Measurements from ENCODE around the gene MTFMT. TPM values are rescaled to one million over a fixed set of nuclear protein-coding genes. Genes with fewer than 3 reads are reported as not detected.

MTFMT gene
- total and polyA plus RNA-seq, 2 experiments from 2014 or later = 16.8 to 18.2 TPM

DNA sequence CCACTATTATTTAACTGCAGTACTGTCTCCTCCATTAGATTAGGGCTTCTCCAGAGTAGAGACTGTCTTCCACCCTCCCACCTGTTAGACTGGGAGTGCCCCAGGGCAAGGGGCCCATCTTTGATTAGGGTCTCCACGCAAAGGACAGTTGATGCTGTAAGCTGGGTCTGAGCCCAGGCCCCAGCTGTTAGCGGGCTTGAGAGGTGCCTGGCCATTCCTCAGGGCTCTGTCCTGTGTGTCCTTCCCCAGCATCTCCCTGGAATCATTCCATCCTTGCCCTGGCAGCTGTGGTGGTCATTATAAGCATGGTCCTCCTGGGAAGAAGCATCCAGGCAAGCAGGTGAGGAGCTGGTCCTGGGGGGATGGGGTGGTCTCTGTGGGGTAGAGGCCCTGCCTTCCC lies 21.8 kb upstream of the MTFMT start:
- H3K36me3 ChIP-seq (replicated peaks; ENCODE audit: insufficient read depth, low read depth) = no peaks in the 10 kb centered on the region
- 82% methylated on average over 2 of the region's 2 CpGs for WGBS (ENCODE audit: low lambda C conversion rate, missing lambda C conversion rate)
- H3K79me2 ChIP-seq = peaks cover 13% of the 10 kb centered on the region
- no peaks in the 10 kb centered on the region for H4K20me1 ChIP-seq (ENCODE audit: insufficient read depth, poor library complexity, severe bottlenecking)
- no peak for DNase-seq (ENCODE audit: low spot score)
- no peak overlapping the region for H3K27ac ChIP-seq
- H2AFZ ChIP-seq = no peak overlapping the region
- TF ChIP-seq, protein P1, sequence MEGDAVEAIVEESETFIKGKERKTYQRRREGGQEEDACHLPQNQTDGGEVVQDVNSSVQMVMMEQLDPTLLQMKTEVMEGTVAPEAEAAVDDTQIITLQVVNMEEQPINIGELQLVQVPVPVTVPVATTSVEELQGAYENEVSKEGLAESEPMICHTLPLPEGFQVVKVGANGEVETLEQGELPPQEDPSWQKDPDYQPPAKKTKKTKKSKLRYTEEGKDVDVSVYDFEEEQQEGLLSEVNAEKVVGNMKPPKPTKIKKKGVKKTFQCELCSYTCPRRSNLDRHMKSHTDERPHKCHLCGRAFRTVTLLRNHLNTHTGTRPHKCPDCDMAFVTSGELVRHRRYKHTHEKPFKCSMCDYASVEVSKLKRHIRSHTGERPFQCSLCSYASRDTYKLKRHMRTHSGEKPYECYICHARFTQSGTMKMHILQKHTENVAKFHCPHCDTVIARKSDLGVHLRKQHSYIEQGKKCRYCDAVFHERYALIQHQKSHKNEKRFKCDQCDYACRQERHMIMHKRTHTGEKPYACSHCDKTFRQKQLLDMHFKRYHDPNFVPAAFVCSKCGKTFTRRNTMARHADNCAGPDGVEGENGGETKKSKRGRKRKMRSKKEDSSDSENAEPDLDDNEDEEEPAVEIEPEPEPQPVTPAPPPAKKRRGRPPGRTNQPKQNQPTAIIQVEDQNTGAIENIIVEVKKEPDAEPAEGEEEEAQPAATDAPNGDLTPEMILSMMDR (IDR thresholded peaks at IDR 0.05; ENCODE audit: poor library complexity) = no peak
- TF ChIP-seq EZH2phosphoT487 (IDR thresholded peaks at IDR 0.05; ENCODE audit: low read depth, severe bottlenecking, unreplicated experiment) (no peak), EZH2 (IDR thresholded peaks at IDR 0.05; ENCODE audit: borderline replicate concordance) (no peak)
- no peaks in the 10 kb centered on the region for H3K9me3 ChIP-seq (ENCODE audit: low read depth)
- no peaks in the 10 kb centered on the region for H3K9me2 ChIP-seq (replicated peaks; ENCODE audit: insufficient read depth)
- no peak overlapping the region for H3K4me2 ChIP-seq
- H3K4me3 ChIP-seq = no peak overlapping the region
- H3K27me3 ChIP-seq = no peaks in the 10 kb centered on the region
- peaks cover 10% of the 10 kb centered on the region for H3K4me1 ChIP-seq (ENCODE audit: insufficient read depth)

DNA sequence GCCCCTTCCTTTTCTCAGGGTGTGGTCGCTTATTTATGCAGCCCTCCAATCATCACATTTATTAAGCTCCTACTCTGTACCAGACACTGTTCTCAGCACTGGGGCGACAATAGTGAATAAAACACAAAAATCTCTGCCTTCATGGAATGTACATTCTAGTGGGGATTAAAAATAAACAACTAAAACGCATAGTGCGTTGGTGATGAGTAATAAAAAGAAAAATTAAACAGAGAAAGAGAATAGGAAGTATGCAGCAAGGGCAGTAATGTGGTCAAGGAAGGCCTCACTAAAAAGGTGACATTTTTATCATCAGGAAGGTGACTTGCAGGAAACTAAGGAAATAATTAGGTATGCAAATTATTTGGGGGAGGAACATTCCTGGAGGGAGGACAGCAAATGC lies 20.8 kb upstream of the MTFMT start:
- 82% methylated on average over 4 of the region's 4 CpGs for WGBS (ENCODE audit: low lambda C conversion rate, missing lambda C conversion rate)
- Histone ChIP-seq H3K9me3 (ENCODE audit: low read depth) (no peaks in the 10 kb centered on the region), H3K27me3 (no peaks in the 10 kb centered on the region), H3K36me3 (replicated peaks; ENCODE audit: insufficient read depth, low read depth) (no peaks in the 10 kb centered on the region), H3K4me2 (no peak overlapping the region), H3K27ac (no peak overlapping the region), H3K4me1 (ENCODE audit: insufficient read depth) (peaks cover 10% of the 10 kb centered on the region), H3K79me2 (peaks cover 13% of the 10 kb centered on the region), H3K4me3 (no peak overlapping the region), H2AFZ (no peak overlapping the region), H3K9me2 (replicated peaks; ENCODE audit: insufficient read depth) (no peaks in the 10 kb centered on the region), H4K20me1 (ENCODE audit: insufficient read depth, poor library complexity, severe bottlenecking) (no peaks in the 10 kb centered on the region)
- TF ChIP-seq EZH2 (IDR thresholded peaks at IDR 0.05; ENCODE audit: borderline replicate concordance) (no peak), EZH2phosphoT487 (IDR thresholded peaks at IDR 0.05; ENCODE audit: low read depth, severe bottlenecking, unreplicated experiment) (no peak)
- TF ChIP-seq, protein P1 (IDR thresholded peaks at IDR 0.05; ENCODE audit: poor library complexity) = no peak
- DNase-seq (ENCODE audit: low spot score) = no peak

DNA sequence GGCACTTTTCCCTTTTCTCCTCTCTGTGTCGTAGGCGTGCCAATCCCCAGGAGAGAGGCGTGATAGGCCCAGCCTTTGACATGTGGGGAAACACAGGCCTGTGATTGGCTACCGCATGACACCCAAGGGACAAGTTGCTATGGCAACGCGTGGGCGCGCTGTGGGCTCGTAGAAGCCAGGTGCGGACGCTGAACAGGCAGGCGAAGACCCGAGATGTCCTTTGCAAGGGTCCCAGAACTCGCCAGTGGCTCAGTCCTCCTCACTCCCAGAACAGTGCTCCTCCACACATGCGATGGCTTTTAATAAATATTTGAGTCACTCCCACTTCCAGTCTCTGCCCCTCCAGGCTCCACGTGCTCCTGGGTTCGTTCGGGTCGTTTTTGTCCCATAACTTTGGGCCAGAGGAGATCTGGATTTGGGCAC lies 20.0 kb upstream of the MTFMT start:
- Histone ChIP-seq H3K9me3 (ENCODE audit: low read depth) (no peaks in the 10 kb centered on the region), H4K20me1 (ENCODE audit: insufficient read depth, poor library complexity, severe bottlenecking) (no peaks in the 10 kb centered on the region), H2AFZ (no peak overlapping the region), H3K36me3 (replicated peaks; ENCODE audit: insufficient read depth, low read depth) (no peaks in the 10 kb centered on the region), H3K9me2 (replicated peaks; ENCODE audit: insufficient read depth) (no peaks in the 10 kb centered on the region), H3K4me2 (peak overlapping the region; percentile 70), H3K27me3 (no peaks in the 10 kb centered on the region), H3K4me3 (no peak overlapping the region), H3K4me1 (ENCODE audit: insufficient read depth) (peaks cover 6% of the 10 kb centered on the region), H3K27ac (no peak overlapping the region), H3K79me2 (peaks cover 13% of the 10 kb centered on the region)
- TF ChIP-seq, protein P1 (IDR thresholded peaks at IDR 0.05; ENCODE audit: poor library complexity) = no peak
- no peak for TF ChIP-seq EZH2phosphoT487 (IDR thresholded peaks at IDR 0.05; ENCODE audit: low read depth, severe bottlenecking, unreplicated experiment)
- TF ChIP-seq EZH2 (IDR thresholded peaks at IDR 0.05; ENCODE audit: borderline replicate concordance) = no peak
- peak; percentile 92 for DNase-seq (ENCODE audit: low spot score)
- 14% methylated on average over 19 of the region's 19 CpGs for WGBS (ENCODE audit: low lambda C conversion rate, missing lambda C conversion rate)

DNA sequence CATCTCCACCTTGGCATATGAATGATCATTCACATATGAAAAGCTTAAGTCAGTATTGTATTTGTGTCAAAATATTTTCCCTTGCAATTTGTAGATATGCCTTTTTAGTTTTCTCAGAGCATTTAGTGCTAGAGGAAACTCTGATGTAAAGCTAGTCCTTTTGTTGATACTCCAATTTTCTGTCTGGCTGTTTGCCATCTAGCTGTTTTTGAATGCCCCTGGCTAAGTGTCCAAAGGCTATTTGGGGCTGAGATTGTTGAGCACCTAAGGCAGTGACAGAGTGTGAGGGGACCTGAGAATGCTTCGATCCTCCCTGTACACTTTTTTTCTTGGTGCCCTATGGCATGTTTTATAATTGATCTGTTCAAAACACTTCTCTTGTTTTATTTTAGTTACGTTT lies 18.8 kb upstream of the MTFMT start:
- no peaks in the 10 kb centered on the region for H4K20me1 ChIP-seq (ENCODE audit: insufficient read depth, poor library complexity, severe bottlenecking)
- TF ChIP-seq EZH2 (IDR thresholded peaks at IDR 0.05; ENCODE audit: borderline replicate concordance) (no peak), EZH2phosphoT487 (IDR thresholded peaks at IDR 0.05; ENCODE audit: low read depth, severe bottlenecking, unreplicated experiment) (no peak)
- TF ChIP-seq, protein P1 (IDR thresholded peaks at IDR 0.05; ENCODE audit: poor library complexity) = no peak
- 91% methylated on average over 2 of the region's 2 CpGs for WGBS (ENCODE audit: low lambda C conversion rate, missing lambda C conversion rate)
- no peaks in the 10 kb centered on the region for H3K9me2 ChIP-seq (replicated peaks; ENCODE audit: insufficient read depth)
- H3K4me1 ChIP-seq (ENCODE audit: insufficient read depth) = peaks cover 13% of the 10 kb centered on the region
- no peaks in the 10 kb centered on the region for H3K27me3 ChIP-seq
- H3K36me3 ChIP-seq (replicated peaks; ENCODE audit: insufficient read depth, low read depth) = no peaks in the 10 kb centered on the region
- no peak overlapping the region for H3K27ac ChIP-seq
- no peak overlapping the region for H2AFZ ChIP-seq
- H3K4me3 ChIP-seq = no peak overlapping the region
- no peak overlapping the region for H3K4me2 ChIP-seq
- peaks cover 13% of the 10 kb centered on the region for H3K79me2 ChIP-seq
- no peak for DNase-seq (ENCODE audit: low spot score)
- H3K9me3 ChIP-seq (ENCODE audit: low read depth) = no peaks in the 10 kb centered on the region

All from hepatocyte (in vitro differentiated cells).